ENCODE measurements around the gene ENOPH1.

The ENOPH1 gene

DNA sequence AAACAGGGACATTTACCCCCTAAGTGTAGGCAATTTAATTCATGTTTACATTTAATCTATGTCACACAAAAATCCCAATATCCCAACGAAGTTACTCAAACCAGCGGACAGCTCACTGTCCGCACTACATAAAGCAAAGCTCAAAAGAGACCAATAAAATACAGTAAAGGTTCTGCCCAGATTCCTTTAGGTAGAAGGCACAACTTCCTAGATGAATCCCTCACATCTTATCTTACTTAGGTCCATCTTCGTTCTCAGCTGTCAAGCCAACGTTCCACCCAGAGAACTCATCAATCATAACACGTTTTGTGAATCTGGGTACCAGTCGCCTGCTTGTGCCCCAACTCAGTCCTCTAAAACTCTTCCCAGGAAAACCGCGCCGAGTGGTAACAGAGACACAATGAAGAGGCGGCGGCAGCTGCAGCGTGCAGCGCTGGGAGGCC lies 1.8 kb upstream of the ENOPH1 start:
- no peak for DNase-seq (ENCODE audit: low read depth)

- DNase-seq (ENCODE audit: low read depth): peak; percentile 96
These were observed 1.2 kb upstream of the ENOPH1 start for GRCh38 chr4:82428969-82429727.

GRCh38 chr4:82429728-82430192 lies 630 bp upstream of the ENOPH1 start:
- DNase-seq (ENCODE audit: low read depth): no peak

DNA sequence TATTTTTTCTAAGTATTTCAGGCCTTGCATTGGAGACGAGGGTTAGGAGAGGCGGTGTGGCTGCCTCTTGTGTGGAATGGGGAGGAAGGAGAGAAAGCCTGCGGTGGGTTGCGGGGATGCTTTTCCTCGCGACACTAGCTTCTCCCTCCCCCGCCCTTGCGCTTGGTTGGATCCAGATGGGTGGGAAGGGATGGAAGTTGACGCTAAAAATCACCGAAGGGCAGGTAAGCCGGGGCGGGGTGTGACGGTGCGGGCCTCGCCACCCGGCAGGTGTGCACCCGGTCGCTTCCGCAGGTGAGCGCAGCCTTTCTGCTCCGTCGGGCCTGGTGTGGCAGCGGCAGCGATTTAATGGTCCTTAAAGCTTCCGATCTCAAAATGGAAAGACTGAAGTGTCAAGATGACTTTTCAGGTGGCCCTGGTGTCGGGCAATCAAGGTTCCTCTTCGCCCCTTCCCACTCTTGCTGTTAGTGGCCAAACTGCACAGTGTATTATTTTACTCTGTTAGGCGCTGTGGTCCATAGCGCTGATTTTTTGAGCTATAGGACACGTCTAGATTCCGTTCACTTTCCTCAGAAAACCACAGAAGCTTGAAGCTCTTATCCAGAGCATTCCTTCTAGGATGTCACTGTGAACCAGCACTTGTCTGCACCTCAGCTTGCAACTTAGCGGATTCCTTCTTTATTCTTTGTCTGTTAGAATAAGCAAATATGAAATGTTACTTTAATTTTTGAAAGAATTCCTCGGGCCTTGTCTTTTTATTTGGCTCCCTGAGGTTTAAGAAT lies 765 bp downstream of the ENOPH1 start:
- no peak for DNase-seq (ENCODE audit: low read depth)

GRCh38 chr4:82431831-82432230 lies 1.4 kb downstream of the ENOPH1 start:
- DNase-seq (ENCODE audit: low read depth): no peak

DNA sequence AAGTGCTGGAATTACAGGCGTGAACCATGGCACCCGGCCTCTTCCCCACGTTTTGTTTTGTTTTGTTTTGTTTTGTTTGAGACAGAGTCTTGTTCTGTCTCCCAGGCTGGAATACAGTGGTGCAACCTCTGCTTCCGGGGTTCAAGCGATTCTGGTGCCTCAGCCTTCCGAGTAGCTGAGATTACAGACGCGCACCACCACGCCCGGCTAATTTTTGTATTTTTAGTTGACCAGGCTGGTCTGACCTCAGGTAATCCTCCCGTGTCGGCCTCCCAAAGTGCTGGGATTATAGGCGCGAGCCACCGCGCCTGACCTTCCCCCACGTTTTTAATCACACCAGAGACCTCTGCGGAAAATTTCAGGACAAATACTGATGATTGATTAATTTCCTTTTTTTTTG lies 2.2 kb downstream of the ENOPH1 start:
- no peak for DNase-seq (ENCODE audit: low read depth)

DNA sequence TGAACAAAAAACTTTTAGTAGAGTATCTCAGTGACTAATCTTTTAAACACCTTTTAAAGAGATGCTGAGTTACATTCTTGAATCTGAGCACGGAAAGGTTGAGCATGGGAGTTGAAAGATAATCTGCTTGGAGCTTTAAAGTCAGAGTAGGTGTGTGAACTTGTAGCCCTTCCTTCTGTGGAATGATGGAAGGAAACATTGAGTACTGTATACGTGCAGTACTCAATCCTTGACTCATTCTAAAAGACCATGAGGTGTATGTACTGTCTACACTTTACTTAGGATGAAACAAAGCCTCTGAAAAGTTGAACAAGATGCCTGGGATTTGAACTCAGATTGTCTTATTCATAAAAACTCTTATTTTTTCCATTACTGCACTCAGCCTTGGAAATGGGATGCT lies 3.4 kb downstream of the ENOPH1 start:
- DNase-seq (ENCODE audit: low read depth): no peak

GRCh38 chr4:82434949-82435348 lies 4.6 kb downstream of the ENOPH1 start:
- no peak for DNase-seq (ENCODE audit: low read depth)

- no peak for DNase-seq (ENCODE audit: low read depth)
These were observed 5.7 kb downstream of the ENOPH1 start for GRCh38 chr4:82436130-82436529.

GRCh38 chr4:82436780-82437179 lies 6.4 kb downstream of the ENOPH1 start:
- DNase-seq (ENCODE audit: low read depth): no peak

GRCh38 chr4:82437285-82438005 lies 7.1 kb downstream of the ENOPH1 start:
- DNase-seq (ENCODE audit: low read depth): no peak

DNA sequence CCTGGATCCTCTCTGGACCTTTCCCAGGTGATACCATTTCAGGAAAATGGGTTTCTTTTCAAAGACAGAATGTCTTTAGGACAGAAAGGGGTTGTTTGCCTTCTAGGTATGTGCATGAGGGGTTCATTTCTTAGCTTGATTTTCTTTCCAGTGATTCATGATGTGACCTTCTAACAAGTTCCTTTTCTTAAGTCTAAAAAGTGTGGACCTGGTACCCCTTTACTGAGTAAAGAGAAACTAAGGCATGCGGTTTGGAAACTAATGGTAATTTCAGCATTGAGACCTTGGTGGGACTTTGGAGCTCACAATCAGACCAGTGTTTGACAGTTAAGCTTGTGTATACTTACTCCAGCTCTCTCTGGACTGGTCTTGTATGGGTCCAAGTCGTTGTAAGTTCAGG lies 8.7 kb downstream of the ENOPH1 start:
- no peak for DNase-seq (ENCODE audit: low read depth)

GRCh38 chr4:82447886-82448285 lies 17.5 kb downstream of the ENOPH1 start:
- no peak for DNase-seq (ENCODE audit: low read depth)

DNA sequence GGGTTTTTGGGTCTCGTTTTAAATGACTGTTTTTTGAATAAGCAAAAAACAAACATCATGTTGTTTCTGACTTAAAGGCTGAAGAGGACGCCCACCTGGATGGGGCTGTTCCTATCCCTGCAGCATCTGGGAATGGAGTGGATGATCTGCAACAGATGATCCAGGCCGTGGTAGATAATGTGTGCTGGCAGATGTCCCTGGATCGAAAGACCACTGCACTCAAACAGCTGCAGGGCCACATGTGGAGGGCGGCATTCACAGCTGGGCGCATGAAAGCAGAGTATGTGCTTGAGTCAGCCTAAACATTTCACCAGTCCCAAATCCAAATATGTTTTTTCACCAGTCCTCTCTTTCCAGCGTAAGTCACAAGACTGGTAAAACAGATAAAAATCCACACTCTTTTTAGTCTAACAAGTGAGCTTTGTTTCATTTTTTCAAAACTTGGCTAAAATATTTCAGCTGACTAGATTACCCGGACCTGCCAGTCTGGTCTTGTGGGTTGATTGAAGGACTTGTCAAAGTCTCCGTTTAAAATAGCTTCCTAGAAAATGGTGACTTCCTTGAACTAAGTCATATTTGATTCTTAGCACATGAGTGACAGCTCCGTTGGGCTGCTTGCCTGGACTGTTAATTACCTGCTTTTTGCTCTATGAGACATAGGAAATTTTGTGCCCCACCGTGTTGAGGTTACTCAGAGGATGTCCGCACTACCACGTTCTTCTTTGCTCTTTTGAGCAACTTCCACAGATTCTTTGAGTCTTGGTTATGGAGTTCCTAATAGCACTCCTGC lies 20.8 kb downstream of the ENOPH1 start:
- no peak for DNase-seq (ENCODE audit: low read depth)

- DNase-seq (ENCODE audit: low read depth): no peak
These were observed 21.6 kb downstream of the ENOPH1 start for GRCh38 chr4:82452026-82452425.

DNA sequence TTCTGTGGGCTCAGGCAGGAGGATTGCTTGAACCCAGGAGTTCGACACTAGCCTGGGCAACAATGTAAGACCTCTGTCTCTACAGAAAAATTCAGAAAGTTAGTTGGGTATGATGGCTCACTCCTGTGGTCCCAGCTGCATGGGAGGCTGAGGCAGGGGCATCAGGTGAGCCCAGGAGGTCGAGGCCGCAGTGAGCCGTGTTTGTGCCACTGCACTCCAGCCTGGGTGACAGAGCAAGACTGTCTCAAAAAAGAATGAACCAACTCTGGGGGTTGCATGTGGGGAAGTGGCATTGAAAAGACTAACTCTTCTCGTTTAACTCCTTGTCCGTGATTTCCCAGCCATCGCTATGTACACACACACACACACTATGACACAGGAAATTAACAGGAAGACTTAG lies 26.9 kb downstream of the ENOPH1 start:
- DNase-seq (ENCODE audit: low read depth): no peak

DNA sequence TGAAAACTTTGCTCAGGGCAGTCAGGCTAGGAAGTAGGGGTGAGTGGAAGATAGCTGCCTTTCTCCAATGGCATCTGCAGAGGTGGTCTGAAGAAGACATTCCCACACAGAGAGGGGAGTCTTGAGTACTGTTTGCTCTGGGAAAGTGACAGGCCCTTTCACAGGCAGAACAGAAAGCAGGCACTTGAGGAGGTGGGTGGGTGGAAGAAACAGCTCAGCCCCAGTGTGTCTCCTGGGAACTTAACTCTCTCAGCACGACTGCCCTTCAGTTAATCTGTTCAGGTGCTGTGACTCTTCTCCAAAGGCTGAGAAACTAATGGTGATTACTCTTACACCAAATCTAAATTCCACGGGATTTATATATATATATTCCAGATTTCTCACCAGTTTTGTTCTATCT lies 28.3 kb downstream of the ENOPH1 start:
- DNase-seq (ENCODE audit: low read depth): no peak

DNA sequence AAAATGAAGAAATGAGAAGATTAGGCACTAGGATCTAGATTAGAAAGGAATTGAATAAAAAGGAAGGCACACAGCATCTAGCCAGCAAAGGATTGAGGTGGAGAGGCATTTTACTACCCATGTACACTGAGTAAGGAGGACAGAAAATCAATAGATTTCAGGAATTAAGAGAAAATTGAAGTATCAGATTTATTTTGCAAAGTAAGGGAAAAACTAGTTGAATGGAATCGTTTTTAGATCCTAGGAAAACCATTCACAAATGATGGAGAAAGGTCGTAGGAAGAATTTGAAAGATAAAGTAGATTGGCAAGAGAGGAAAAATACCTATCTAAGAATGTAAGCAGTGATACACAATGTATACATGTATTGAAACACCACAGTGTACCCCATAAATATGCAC lies 31.3 kb downstream of the ENOPH1 start:
- DNase-seq (ENCODE audit: low read depth): no peak

GRCh38 chr4:82462415-82462831 lies 32.0 kb downstream of the ENOPH1 start:
- DNase-seq (ENCODE audit: low read depth): peak; percentile 76

DNA sequence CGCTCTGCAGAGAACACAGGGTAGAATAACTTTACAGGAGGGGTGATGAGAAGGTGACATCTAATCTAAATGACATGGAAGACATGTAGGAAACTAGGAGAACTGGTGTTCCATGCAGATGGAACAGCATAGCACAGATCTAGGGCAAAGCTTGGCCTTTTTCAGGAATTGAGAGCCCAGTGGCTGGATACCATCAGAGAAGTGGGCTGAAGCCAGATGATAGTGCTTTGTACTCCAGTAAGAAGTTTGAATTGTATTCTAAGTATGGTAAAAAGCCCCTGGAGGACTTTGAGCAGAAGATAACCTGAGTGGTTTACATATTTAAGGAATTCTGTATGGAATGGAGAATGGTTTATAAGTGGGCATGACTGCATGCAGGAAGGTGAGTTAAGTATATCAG lies 32.8 kb downstream of the ENOPH1 start:
- DNase-seq (ENCODE audit: low read depth): no peak

DNA sequence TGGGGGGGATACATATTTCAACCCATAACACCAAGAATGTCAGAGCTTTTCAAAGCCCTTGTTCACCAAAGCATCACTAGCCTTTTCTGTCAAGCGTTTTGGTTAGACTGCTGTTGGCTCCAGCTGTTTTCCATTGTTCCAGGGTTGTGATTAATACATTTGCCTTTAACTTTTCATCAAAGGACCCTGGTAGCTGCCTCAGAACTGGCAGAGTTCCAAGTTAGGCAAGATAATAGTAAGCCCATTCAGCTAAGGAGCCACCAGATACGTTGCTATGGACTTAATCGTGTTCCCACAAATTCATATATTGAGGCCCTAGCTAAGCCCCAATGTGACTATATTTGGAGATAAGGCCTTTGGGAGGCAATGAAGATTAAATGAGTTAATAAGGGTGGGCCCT lies 37.1 kb downstream of the ENOPH1 start:
- no peak for DNase-seq (ENCODE audit: low read depth)

GRCh38 chr4:82469791-82470345 lies 39.5 kb downstream of the ENOPH1 start:
- DNase-seq (ENCODE audit: low read depth): no peak
